Measurements from ENCODE around the gene SLC45A3.

The SLC45A3 gene

DNA sequence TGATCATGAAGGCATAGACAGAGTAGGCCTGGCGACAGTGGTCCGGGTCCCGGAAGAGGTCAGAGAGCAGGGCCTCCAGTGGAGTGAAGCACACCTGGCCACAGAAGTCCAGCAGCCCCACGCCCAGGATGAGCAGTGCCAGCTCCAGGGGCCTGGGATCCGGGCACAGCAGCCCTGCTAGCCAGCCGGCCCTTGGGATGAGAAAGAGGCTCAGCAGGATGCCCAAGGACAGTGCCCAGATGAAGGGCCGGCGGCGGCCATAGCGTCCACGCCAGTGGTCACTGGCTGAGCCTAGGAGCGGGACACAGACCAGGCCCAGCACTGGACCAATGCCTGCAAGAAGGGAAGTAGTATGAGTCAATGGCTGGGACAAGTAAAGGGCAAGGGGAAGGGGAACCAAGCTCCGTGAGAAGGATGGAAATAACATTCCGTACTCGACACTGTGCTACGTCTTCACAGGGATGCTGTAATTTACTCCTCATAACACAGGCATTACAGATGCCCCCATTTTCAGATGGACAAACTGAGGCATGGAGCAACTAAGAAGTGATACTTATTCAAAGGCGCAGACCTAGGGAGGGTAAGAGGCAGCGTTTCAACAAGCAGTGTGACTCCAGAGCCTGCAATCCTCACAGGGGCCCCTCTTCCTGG lies 16.9 kb downstream of the SLC45A3 start:
- no peak overlapping the region for H3K4me3 ChIP-seq (ENCODE audit: low read length)
- no peak for DNase-seq (ENCODE audit: low read depth)
- TF ChIP-seq, protein P1, sequence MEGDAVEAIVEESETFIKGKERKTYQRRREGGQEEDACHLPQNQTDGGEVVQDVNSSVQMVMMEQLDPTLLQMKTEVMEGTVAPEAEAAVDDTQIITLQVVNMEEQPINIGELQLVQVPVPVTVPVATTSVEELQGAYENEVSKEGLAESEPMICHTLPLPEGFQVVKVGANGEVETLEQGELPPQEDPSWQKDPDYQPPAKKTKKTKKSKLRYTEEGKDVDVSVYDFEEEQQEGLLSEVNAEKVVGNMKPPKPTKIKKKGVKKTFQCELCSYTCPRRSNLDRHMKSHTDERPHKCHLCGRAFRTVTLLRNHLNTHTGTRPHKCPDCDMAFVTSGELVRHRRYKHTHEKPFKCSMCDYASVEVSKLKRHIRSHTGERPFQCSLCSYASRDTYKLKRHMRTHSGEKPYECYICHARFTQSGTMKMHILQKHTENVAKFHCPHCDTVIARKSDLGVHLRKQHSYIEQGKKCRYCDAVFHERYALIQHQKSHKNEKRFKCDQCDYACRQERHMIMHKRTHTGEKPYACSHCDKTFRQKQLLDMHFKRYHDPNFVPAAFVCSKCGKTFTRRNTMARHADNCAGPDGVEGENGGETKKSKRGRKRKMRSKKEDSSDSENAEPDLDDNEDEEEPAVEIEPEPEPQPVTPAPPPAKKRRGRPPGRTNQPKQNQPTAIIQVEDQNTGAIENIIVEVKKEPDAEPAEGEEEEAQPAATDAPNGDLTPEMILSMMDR (conservative IDR thresholded peaks at IDR 0.05; ENCODE audit: low read depth, low read length): no peak

DNA sequence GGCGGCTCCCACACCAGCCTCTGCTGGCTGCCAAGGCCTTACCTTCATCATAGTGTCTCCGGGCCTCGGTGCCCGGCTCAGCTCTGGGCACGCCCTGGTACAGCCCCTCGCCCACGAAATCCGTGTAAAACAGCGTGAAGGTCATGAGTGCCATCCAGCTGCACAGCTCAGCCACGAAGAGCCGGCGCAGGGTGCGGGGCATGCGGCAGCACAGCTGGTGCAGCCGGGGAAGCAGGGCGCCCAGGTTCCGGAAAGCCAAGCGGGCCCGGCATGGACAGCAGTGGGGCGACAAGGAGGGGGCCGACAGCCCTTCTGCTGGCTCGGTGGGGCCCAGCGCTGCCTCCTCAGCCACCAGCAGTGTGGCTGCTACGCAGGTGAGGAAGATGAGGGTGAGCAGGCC lies 17.5 kb downstream of the SLC45A3 start:
- no peak for DNase-seq (ENCODE audit: low read depth)
- H3K4me3 ChIP-seq (ENCODE audit: low read length): no peak overlapping the region
- TF ChIP-seq, protein P1 (conservative IDR thresholded peaks at IDR 0.05; ENCODE audit: low read depth, low read length): no peak

DNA sequence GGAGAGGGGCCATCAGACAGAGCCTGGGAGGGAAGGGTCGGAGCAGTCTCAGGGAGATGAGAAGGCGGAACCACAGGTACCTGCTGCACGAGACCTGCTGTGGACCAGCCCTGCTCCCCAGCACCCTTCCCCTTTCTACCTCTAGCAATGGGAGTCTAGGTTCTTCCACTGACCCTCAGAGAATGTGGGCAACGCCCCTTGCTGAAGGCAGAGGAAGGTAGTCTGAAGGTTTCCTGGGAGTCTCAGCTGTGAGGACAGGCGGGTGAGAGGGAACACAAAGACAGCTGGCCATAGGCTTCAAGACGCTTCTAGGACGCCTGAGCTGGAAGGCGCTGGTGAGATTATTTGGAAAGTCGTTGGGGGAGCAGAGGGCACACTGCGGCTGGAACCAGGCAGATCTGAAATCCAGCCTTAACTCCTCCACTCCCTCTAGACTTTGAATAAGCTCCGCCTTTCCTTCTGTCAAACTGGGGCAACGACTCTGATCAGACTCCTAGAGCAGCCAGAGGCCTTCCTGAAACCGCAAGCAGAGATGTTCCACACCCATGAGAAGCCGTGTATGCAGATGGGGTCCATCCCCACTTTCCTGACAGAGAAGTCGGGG lies 18.1 kb downstream of the SLC45A3 start:
- TF ChIP-seq, protein P1 (conservative IDR thresholded peaks at IDR 0.05; ENCODE audit: low read depth, low read length): no peak

DNA sequence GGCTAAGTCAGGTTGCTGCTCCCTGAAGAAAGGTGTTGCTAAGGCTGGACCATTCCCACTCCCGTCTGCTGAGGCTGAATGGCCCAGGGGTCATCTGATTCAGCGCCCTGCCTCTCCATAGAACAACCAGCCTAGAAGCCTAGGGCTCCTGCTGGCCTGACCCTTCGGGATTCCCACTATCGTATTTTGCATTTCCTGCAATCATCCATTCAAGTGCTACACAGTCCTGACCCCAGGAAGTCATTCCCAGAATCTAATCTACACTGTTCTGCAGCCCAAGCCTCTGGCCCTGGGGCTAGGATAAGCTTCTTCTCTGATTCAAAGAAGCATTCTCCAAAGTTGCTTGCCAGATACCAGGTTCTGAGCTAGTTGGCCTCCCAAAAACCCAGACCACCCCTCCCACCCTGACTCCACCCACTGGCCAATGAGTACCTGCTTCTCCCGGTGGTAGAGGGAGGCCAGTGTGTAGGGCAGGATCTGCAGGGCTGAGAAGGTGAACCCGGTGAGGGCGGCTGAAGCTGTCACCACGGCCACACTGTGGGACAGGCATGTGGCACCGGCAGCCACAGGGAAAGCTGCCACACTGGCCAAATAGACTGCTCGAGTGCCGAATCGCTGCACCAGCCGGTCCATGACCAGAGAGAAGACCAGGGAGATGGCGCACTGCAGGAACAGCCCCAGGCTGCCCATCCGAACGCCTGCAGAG lies 18.7 kb downstream of the SLC45A3 start:
- DNase-seq (ENCODE audit: low read depth): no peak
- TF ChIP-seq, protein P1 (conservative IDR thresholded peaks at IDR 0.05; ENCODE audit: low read depth, low read length): no peak
- H3K4me3 ChIP-seq (ENCODE audit: low read length): no peak overlapping the region

More for the DNA sequence above, 18.1 kb downstream of the SLC45A3 start:
- no peak overlapping the region for H3K4me3 ChIP-seq (ENCODE audit: low read length)
- DNase-seq (ENCODE audit: low read depth): no peak

DNA sequence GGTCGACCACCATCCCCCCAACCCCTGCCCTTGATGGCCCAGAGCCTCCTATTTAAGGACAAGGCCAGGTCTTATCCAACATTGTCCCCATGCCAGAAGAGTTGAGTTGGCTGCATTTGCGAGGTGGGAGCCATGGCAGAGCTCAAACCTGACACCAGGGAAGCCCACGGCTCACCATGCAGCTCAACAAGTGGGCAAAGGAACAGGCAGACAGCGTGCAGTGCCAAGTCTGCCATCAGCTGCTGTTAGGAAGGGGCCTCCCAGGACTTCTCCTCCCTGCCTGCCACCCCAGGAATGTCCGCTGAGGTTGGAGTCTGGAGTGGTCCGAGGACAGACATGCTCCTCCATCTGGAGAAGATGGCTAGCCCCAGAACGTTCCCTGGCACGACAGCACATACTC lies 19.9 kb downstream of the SLC45A3 start:
- TF ChIP-seq, protein P1 (conservative IDR thresholded peaks at IDR 0.05; ENCODE audit: low read depth, low read length): no peak
- DNase-seq (ENCODE audit: low read depth): no peak

DNA sequence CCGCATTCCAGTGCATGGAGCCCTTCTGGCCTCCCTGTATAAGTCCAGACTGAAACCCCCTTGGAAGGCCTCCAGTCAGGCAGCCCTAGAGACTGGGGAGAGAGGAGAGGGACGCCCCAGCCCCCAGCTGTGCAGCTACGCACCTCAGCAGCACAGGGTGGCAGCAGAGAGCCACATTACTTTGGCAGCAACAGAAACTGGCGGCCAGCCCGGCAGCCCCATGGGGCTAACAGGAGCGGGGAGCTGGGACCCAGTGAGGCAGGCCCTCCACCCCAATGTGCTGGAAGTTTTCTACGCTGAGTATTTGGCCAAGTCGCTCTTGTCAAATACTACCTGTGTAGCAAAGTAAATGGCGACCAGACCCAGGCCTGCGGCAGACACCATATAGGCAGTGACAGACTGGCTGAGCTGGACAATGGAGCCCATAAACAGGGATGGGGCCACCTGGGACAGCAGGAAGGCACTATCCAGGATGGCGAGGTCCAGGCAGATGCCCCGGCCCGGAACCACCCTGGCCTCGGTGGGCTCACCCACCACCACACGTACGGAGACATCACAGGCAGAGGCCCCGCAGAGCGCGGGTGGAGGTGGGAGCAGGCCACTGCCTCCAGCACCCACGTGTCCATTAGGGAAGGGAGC lies 21.2 kb downstream of the SLC45A3 start:
- TF ChIP-seq, protein P1 (conservative IDR thresholded peaks at IDR 0.05; ENCODE audit: low read depth, low read length): peak; percentile 87
- H3K4me3 ChIP-seq (ENCODE audit: low read length): no peak overlapping the region
- DNase-seq (ENCODE audit: low read depth): no peak

More for the DNA sequence above, 19.9 kb downstream of the SLC45A3 start:
- no peak overlapping the region for H3K4me3 ChIP-seq (ENCODE audit: low read length)
